Activated naive CD8-positive, alpha-beta T cell treated with anti-CD3 and anti-CD28 coated beads for 36 hours (primary cell): ENCODE measurements around the gene ASPG. TPM values are rescaled to one million over a fixed set of nuclear protein-coding genes. Genes with fewer than 3 reads are reported as not detected.

Source experiments
- DNase-seq: peaks from one replicate; pipeline ENCODE4 v3.0.0; 2021
- H3K27ac Mint-ChIP-seq: one replicate; pipeline ENCODE4 v1.8.0; 2022; ENCODE audit warnings: mild to moderate bottlenecking, moderate library complexity, mixed read lengths
- H3K27me3 Mint-ChIP-seq: one replicate; pipeline ENCODE4 v1.8.0; 2022; ENCODE audit warnings: mild to moderate bottlenecking, mixed read lengths
- H3K36me3 Mint-ChIP-seq: one replicate; pipeline ENCODE4 v1.8.0; 2021; ENCODE audit warnings: mild to moderate bottlenecking, mixed read lengths
- H3K4me1 Mint-ChIP-seq: one replicate; pipeline ENCODE4 v1.8.0; 2021; ENCODE audit warnings: mixed read lengths
- H3K4me3 Mint-ChIP-seq: one replicate; pipeline ENCODE4 v1.8.0; 2022; ENCODE audit warnings: mild to moderate bottlenecking, moderate library complexity, mixed read lengths
- H3K9me3 Mint-ChIP-seq: one replicate; pipeline ENCODE4 v1.8.0; 2022; ENCODE audit warnings: mixed read lengths
- total RNA-seq, 2 experiments: library from RNA; stranded (reverse); gene quantifications; one replicate each; pipeline ENCODE4 v1.2.3, GENCODE V29; 2021

The ASPG gene
- not detected for total RNA-seq

DNA sequence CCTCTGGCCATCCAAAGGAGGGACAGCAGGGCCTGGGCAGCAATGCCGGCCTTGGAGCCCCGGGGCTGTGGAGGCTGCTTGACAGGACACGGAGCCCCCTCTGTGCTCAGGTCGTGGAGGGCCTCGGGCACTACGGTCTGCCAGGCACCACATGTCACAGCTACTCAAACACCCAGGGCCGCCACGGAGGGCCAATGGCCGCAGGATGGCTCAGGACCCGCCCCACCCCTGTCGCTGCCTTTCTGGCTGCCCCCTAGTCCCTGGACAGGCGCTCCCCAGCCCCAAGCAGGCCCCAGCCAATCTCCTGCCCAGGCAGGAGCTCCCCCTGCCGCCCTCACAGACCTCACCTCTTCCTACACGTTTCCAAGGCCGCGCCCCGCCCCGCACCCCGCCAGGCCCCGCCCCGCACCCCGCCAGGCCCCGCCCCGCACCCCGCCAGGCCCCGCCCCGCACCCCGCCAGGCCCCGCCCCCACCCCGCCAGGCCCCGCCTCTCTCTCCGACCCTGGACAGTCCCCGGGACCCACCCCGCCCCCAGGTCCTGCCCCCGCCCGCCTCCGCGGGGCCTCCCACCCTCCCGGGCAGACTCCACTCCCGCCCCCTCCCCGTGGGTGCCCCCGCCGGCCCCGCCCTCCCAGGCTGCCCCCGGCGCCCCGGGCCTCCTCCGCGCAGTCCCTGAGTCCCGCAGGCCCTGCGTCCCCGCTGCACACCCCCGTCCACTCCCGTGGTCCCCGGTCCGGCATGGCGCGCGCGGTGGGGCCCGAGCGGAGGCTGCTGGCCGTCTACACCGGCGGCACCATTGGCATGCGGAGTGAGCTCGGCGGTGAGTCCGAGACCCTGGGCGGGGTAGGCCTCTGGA lies at the start of gene ASPG:
TSS of gene ASPG (plus strand) at position 669 of the 857 bp plus-strand sequence. CDS start at position 740, 71 bp downstream.
- Mint-ChIP-seq H3K36me3 (no peaks in the 10 kb centered on the region), H3K4me3 (no peak within 1 kb of the TSS), H3K27ac (no peak within 1 kb of the TSS), H3K4me1 (no peaks in the 10 kb centered on the region), H3K27me3 (peaks cover 25% of the 10 kb centered on the region), H3K9me3 (no peaks in the 10 kb centered on the region)
- DNase-seq = no peak

GRCh38 chr14:104036212-104036611 lies 49.3 kb upstream of the ASPG start:
- H3K4me3 Mint-ChIP-seq = no peak overlapping the region
- no peaks in the 10 kb centered on the region for H3K36me3 Mint-ChIP-seq
- DNase-seq = no peak
- H3K4me1 Mint-ChIP-seq = no peaks in the 10 kb centered on the region
- H3K9me3 Mint-ChIP-seq = no peaks in the 10 kb centered on the region
- no peak overlapping the region for H3K27ac Mint-ChIP-seq
- H3K27me3 Mint-ChIP-seq = peaks cover 21% of the 10 kb centered on the region

- no peak overlapping the region for H3K27ac Mint-ChIP-seq
- no peaks in the 10 kb centered on the region for H3K36me3 Mint-ChIP-seq
- peaks cover 21% of the 10 kb centered on the region for H3K27me3 Mint-ChIP-seq
- no peak overlapping the region for H3K4me3 Mint-ChIP-seq
- no peak for DNase-seq
- H3K9me3 Mint-ChIP-seq = no peaks in the 10 kb centered on the region
- H3K4me1 Mint-ChIP-seq = no peaks in the 10 kb centered on the region
Measured at GRCh38 chr14:104037074-104037473, 48.4 kb upstream of the ASPG start.

GRCh38 chr14:104037903-104038302 lies 47.6 kb upstream of the ASPG start:
- H3K36me3 Mint-ChIP-seq = no peaks in the 10 kb centered on the region
- H3K9me3 Mint-ChIP-seq = no peaks in the 10 kb centered on the region
- H3K27me3 Mint-ChIP-seq = peaks cover 12% of the 10 kb centered on the region
- DNase-seq = no peak
- no peak overlapping the region for H3K4me3 Mint-ChIP-seq
- H3K4me1 Mint-ChIP-seq = no peaks in the 10 kb centered on the region
- H3K27ac Mint-ChIP-seq = no peak overlapping the region

DNA sequence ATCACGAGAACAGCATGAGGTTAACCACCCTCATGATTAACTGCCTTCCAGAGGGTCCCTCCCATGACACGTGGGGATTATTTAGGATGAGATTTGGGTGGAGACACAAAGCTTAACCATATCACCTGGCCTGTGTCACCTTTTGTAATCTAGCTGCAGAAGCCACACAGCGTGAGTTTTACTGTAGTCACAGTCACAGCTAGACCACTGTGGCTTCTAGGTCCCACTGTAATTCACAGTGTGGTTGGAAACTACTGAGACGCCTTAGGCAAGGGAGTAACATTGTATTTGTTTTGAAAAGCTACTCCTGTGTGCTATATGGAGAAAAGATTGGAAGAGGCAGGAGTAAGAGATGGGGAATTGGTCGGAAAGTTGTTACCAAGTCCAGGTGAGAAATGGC lies 46.3 kb upstream of the ASPG start:
- Mint-ChIP-seq H3K9me3 (no peaks in the 10 kb centered on the region), H3K4me1 (no peaks in the 10 kb centered on the region), H3K4me3 (no peak overlapping the region), H3K27me3 (peaks cover 13% of the 10 kb centered on the region), H3K27ac (no peak overlapping the region), H3K36me3 (no peaks in the 10 kb centered on the region)
- no peak for DNase-seq

GRCh38 chr14:104040539-104040938 lies 45.0 kb upstream of the ASPG start:
- no peak overlapping the region for H3K4me3 Mint-ChIP-seq

DNA sequence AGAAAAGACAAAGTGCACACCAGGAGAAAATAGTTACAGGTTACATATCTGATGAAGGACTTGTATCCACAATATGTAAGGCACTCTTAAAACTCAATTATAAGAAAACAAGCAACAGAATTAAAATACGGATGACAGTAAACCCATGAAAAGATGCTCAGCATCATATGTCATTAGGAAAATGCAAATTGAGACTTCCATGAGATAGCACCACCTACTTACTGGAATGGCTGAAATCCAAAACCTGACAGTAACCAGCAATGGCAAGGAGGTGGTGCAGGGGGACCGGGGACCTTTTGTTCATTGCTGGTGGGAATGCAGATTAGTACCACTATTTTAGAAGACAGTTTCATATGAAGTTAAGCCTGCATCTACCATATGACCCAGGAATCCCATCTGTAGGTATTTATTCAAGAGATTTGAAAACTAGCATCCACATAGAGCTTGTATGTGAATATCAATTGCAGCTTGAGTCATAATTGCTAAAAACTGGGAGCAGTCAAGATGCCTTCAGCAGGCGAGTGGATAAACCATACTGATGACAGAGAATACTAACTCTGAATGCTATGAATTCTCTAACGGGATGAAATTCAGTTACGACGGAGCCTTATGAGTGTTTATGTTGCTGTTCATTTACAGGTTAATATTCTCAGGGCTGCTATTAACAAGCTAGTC lies 43.9 kb upstream of the ASPG start:
- H3K27ac Mint-ChIP-seq = no peak overlapping the region
- H3K4me1 Mint-ChIP-seq = no peaks in the 10 kb centered on the region
- H3K27me3 Mint-ChIP-seq = peaks cover 16% of the 10 kb centered on the region
- H3K4me3 Mint-ChIP-seq = no peak overlapping the region
- no peaks in the 10 kb centered on the region for H3K36me3 Mint-ChIP-seq
- no peak for DNase-seq
- no peaks in the 10 kb centered on the region for H3K9me3 Mint-ChIP-seq

More at GRCh38 chr14:104040539-104040938, 45.0 kb upstream of the ASPG start:
- no peaks in the 10 kb centered on the region for H3K36me3 Mint-ChIP-seq
- no peaks in the 10 kb centered on the region for H3K9me3 Mint-ChIP-seq
- H3K27me3 Mint-ChIP-seq = peaks cover 16% of the 10 kb centered on the region
- no peaks in the 10 kb centered on the region for H3K4me1 Mint-ChIP-seq
- H3K27ac Mint-ChIP-seq = no peak overlapping the region
- no peak for DNase-seq

- Mint-ChIP-seq H3K4me1 (no peaks in the 10 kb centered on the region), H3K4me3 (no peak overlapping the region), H3K36me3 (no peaks in the 10 kb centered on the region), H3K27me3 (peaks cover 14% of the 10 kb centered on the region), H3K9me3 (no peaks in the 10 kb centered on the region), H3K27ac (no peak overlapping the region)
- DNase-seq = no peak
Measured at GRCh38 chr14:104044016-104044415, 41.5 kb upstream of the ASPG start.

- H3K27me3 Mint-ChIP-seq = peaks cover 27% of the 10 kb centered on the region
- DNase-seq = no peak
- H3K27ac Mint-ChIP-seq = no peak overlapping the region
- H3K36me3 Mint-ChIP-seq = no peaks in the 10 kb centered on the region
- H3K4me1 Mint-ChIP-seq = no peaks in the 10 kb centered on the region
- H3K4me3 Mint-ChIP-seq = no peak overlapping the region
- no peaks in the 10 kb centered on the region for H3K9me3 Mint-ChIP-seq
Measured at GRCh38 chr14:104047761-104048160, 37.7 kb upstream of the ASPG start.

DNA sequence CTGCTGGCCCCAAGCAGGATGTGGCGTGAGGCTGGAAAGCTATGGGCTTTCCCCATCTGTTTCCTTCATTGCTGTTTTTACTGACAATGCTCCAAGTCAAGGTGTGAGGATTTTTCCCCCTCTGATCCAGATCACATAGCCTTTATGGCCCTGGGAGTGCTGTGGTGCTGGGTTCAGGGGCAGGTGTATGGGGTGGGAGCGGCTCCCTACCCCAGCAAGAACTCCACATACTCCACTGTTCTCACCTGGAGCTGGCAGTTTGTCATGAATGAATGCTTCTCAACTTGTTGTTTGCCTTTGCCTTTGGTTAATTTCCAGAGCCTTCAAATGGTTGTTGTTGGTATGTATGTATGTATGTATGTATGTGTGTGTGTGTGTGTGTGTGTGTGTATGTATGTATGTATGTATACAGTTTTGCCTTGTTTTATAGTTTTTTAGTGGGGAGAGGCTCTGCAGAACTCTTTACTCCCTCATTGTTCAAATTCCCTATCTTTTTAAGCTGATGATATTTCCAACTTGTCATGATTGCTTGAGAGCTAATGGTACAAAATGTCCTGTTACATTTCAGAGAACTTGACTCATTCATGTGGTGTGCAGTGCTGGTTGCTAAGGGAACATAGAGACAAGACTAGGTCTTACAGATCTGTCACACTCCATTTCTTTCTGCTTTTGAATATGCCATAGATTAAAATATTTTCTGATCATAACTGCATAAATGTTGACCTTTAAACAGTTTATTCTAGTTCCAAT lies 36.6 kb upstream of the ASPG start:
- Mint-ChIP-seq H3K36me3 (no peaks in the 10 kb centered on the region), H3K4me1 (no peaks in the 10 kb centered on the region), H3K4me3 (no peak overlapping the region), H3K27me3 (peaks cover 27% of the 10 kb centered on the region), H3K9me3 (no peaks in the 10 kb centered on the region), H3K27ac (no peak overlapping the region)
- no peak for DNase-seq

DNA sequence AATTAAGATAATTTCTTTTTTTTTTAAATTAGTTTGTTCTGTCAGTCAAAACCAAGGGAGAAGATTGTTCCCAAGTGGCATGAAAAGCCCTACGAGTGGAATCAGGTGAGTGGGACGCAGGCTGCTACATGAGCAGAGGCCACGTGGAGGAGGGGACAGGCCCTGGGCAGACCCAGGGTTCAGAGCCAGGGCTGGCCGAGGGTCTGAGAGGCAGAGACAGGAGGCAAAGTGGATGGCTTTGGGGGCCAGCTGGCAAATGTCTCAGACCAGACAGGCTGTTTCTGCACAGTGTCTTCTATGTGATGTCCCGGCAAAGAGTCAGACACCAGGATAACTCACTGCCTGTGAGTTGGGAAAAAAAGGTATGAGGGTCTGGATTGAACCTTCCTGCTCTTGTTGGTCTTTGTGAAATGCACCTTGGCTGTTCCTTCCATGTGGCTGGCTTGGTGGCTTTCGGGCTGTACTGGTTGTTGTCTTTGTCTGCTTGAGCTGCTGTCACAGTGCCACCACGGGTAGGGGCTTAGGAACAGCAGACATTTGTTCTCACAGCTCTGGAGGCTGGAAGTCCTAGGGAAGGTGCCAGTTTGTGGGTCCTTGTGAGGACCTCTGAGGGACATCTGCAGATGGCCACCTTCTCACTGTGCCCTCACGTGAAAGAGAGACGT lies 35.8 kb upstream of the ASPG start:
- DNase-seq = no peak
- Mint-ChIP-seq H3K9me3 (no peaks in the 10 kb centered on the region), H3K27me3 (peaks cover 23% of the 10 kb centered on the region), H3K4me3 (no peak overlapping the region), H3K4me1 (no peaks in the 10 kb centered on the region), H3K36me3 (no peaks in the 10 kb centered on the region), H3K27ac (no peak overlapping the region)

- no peak for DNase-seq
- Mint-ChIP-seq H3K4me1 (no peaks in the 10 kb centered on the region), H3K36me3 (no peaks in the 10 kb centered on the region), H3K27ac (no peak overlapping the region), H3K4me3 (no peak overlapping the region), H3K9me3 (no peaks in the 10 kb centered on the region), H3K27me3 (peaks cover 23% of the 10 kb centered on the region)
Measured at GRCh38 chr14:104051092-104051813, 34.2 kb upstream of the ASPG start.

DNA sequence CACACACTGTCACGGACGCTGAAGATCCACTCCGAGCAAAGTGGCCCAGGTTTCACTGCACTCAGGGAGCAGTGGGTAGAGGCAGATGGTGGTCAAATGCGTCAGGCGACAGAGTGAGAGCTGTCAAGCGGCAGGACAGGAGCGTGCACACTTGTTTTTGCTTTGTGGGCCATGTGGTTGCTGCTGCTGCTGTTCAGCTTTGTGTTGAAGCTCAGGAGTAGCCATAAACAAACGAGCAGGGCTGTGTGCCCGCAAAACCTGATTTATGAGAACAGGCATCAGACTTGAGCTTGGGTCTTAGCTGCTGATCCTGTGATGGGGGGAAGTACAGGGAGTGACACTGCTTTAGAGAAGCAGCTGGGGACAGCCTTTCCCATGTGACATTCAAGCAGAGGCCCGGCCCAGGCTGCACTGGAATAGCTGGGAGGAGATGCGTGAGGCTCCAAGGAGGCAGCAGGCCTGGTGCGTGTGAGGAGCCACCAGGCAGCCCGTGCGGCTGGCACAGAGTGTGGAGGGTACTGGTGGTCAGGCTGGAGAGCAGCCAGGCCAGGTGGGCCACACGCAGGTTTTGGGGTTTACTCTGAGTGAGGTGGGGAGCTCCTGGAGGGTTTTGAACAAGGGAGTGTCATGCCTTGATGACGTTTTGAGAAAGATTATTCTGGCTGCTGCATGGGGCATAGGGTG lies 31.1 kb upstream of the ASPG start:
- H3K4me3 Mint-ChIP-seq = no peak overlapping the region
- H3K9me3 Mint-ChIP-seq = no peaks in the 10 kb centered on the region
- no peaks in the 10 kb centered on the region for H3K4me1 Mint-ChIP-seq
- DNase-seq = no peak
- H3K27me3 Mint-ChIP-seq = peaks cover 25% of the 10 kb centered on the region
- H3K36me3 Mint-ChIP-seq = no peaks in the 10 kb centered on the region
- no peak overlapping the region for H3K27ac Mint-ChIP-seq

DNA sequence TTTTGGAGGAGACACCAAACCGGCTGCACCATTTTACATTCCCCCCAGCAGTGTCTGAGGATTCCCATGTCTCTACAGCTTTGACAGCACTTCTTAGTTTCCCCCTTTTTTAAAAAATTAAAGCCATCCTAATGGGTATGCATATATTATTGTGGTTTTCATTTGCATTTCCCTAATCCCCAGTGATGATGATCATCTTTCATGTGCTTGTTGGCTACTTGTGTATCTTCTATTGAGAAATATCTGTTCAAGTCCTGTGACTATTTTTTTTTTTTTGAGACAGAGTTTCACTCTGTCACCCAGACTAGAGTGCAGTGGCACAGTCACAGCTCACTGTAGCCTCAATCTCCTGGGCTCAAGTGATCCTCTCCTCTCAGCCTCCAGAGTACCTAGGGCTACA lies 23.2 kb upstream of the ASPG start:
- Mint-ChIP-seq H3K27ac (no peak overlapping the region), H3K36me3 (no peaks in the 10 kb centered on the region), H3K4me1 (no peaks in the 10 kb centered on the region), H3K27me3 (peaks cover 48% of the 10 kb centered on the region), H3K4me3 (no peak overlapping the region), H3K9me3 (peaks cover 4% of the 10 kb centered on the region)
- no peak for DNase-seq
